K562 (cell line): Measurements from ENCODE around the gene PLXDC1. TPM values are rescaled to one million over a fixed set of nuclear protein-coding genes. Genes with fewer than 3 reads are reported as not detected.

Experiments used
- ATAC-seq: fragments of 200-7000 bp; cut with Tn5 transposase; 3 replicates; pipeline ENCODE4 v1.9.1; 2020; ENCODE audit warnings: moderate library complexity
- BruUV-seq: library from RNA; stranded (reverse); fragments of 400-500 nt; replicated peaks from 2 replicates; lab custom pipeline; 2021; lab: Mats Ljungman, UMichigan
- CTCF ChIA-PET: fragments of 300-600 bp; formaldehyde crosslinking; extraction: SDS; loops from one replicate; lab custom pipeline; 2021; ENCODE audit warnings: low intra/inter-chr PET ratio; lab: Yijun Ruan, JAX
- POLR2A ChIA-PET: fragments of 300-600, 350-650 bp; sonication (Branson Sonifier 250); formaldehyde crosslinking; extraction: SDS; loops from one replicate; lab custom pipeline; 2021; ENCODE audit warnings: antibody characterized with exemption, inconsistent platforms; lab: Yijun Ruan, JAX
- DNase-seq, 4 experiments: peaks; one replicate each; pipeline versions ENCODE4 v3.0.0 to v3.0.0-alpha.2; 2011 to 2018; ENCODE audit warnings: low spot score in 3 of 4, mixed read lengths in 3 of 4; ENCODE audit errors: extremely low read depth in 1 of 4
- FAIRE-seq: peaks from 2 replicates; lab custom pipeline; 2011; peaks lifted over from hg19 to GRCh38; lab: Jason Lieb, UNC
- H2AFZ ChIP-seq: 2 replicates; pipeline ENCODE4 v1.6.0; 2011; ENCODE audit warnings: low read depth, low read length, control low read depth, inconsistent platforms
- H3K27ac ChIP-seq: fragments of 200-600 bp; 3 replicates; pipeline ENCODE4 v1.8.0; 2011; ENCODE audit warnings: low read depth, mild to moderate bottlenecking, control low read depth, inconsistent platforms, low read length, moderate library complexity, mixed read lengths; ENCODE audit errors: extremely low read depth
- H3K27me3 ChIP-seq, 2 experiments: fragments of 300-600 bp in 1 of 2; 2 replicates in 1 of 2; 3 replicates in 1 of 2; pipeline versions ENCODE4 v1.6.0 to v1.8.0; 2011; ENCODE audit warnings: inconsistent platforms in 2 of 2, low read length in 2 of 2, mild to moderate bottlenecking in 1 of 2, mixed read lengths in 1 of 2, moderate library complexity in 1 of 2; ENCODE audit not compliant: control insufficient read depth in 2 of 2, insufficient read depth in 2 of 2
- H3K36me3 ChIP-seq: fragments of 300-600 bp; 3 replicates; pipeline ENCODE4 v1.8.0; 2011; ENCODE audit warnings: mild to moderate bottlenecking, low read length, inconsistent platforms; ENCODE audit not compliant: control insufficient read depth, insufficient read depth
- H3K4me1 ChIP-seq, 2 experiments: fragments of 200-600 bp in 1 of 2; replicated peaks in 1 of 2; 2 replicates in 1 of 2; 3 replicates in 1 of 2; pipeline versions ENCODE4 v1.5.1 to v1.8.0; 2011; ENCODE audit warnings: inconsistent platforms in 2 of 2, low read length in 2 of 2, mild to moderate bottlenecking in 1 of 2, mixed read lengths in 1 of 2, moderate library complexity in 1 of 2; ENCODE audit not compliant: control insufficient read depth in 2 of 2, insufficient read depth in 2 of 2
- H3K4me2 ChIP-seq: 2 replicates; pipeline ENCODE4 v1.6.1; 2011; ENCODE audit warnings: low read length, control low read depth, inconsistent platforms, mixed read lengths; ENCODE audit not compliant: insufficient read depth
- H3K4me3 ChIP-seq: fragments of 200-600 bp; sonication (generic), shearing (Covaris generic); 2 replicates; pipeline ENCODE4 v1.5.1; 2016; ENCODE audit warnings: control low read depth, inconsistent platforms
- H3K79me2 ChIP-seq: fragments of 200-600 bp; 3 replicates; pipeline ENCODE4 v1.8.0; 2011; ENCODE audit warnings: low read length, inconsistent platforms; ENCODE audit not compliant: control insufficient read depth, insufficient read depth
- H3K9ac ChIP-seq, 2 experiments: 2 replicates each; pipeline versions ENCODE4 v1.6.0 to v1.6.1; 2011; ENCODE audit warnings: low read depth in 2 of 2, low read length in 2 of 2, control low read depth in 1 of 2, inconsistent platforms in 1 of 2, mild to moderate bottlenecking in 1 of 2, mixed read lengths in 1 of 2; ENCODE audit not compliant: insufficient read depth in 1 of 2
- H3K9me1 ChIP-seq: one replicate; pipeline ENCODE4 v1.6.0; 2011; ENCODE audit warnings: inconsistent platforms, mild to moderate bottlenecking, low read length, moderate library complexity; ENCODE audit not compliant: control insufficient read depth, insufficient read depth
- H3K9me3 ChIP-seq: replicated peaks from 2 replicates; pipeline ENCODE4 v1.5.1; 2011; ENCODE audit warnings: low read depth, low read length, inconsistent platforms; ENCODE audit not compliant: control insufficient read depth, insufficient read depth
- H4K20me1 ChIP-seq: replicated peaks from 2 replicates; pipeline ENCODE4 v1.6.1; 2011; ENCODE audit warnings: low read length, inconsistent platforms, mixed read lengths; ENCODE audit not compliant: control insufficient read depth, insufficient read depth
- ARID3B ChIP-seq: fragments of 250-450 bp; sonication (Bioruptor Pico); IDR thresholded peaks from 2 replicates; pipeline ENCODE4 v1.4.0; 2020; ENCODE audit warnings: borderline replicate concordance
- CHCHD3 ChIP-seq: fragments of 250-450 bp; sonication (Bioruptor Pico); IDR thresholded peaks from 2 replicates; pipeline ENCODE4 v2.1.2; 2022; ENCODE audit warnings: mild to moderate bottlenecking
- CTCF ChIP-seq, 3 experiments: IDR thresholded peaks in 2 of 3; conservative IDR thresholded peaks in 1 of 3; 2 replicates each; pipeline ENCODE4 v1.5.1; 2011 to 2012; ENCODE audit warnings: low read length in 3 of 3, mild to moderate bottlenecking in 3 of 3, control low read depth in 2 of 3, improper control_type of control experiment in 1 of 3, inconsistent platforms in 1 of 3, low read depth in 1 of 3, mixed read lengths in 1 of 3, moderate library complexity in 1 of 3; ENCODE audit not compliant: insufficient read depth in 2 of 3
- HBP1 ChIP-seq: fragments of 450-650 bp; formaldehyde crosslinking; IDR thresholded peaks from 2 replicates; pipeline ENCODE4 v1.4.0; 2022; ENCODE audit warnings: missing genetic modification characterization
- IRF1 ChIP-seq: sonication (generic); formaldehyde crosslinking; IDR thresholded peaks from 2 replicates; pipeline ENCODE4 v1.8.0; 2022; ENCODE audit warnings: missing genetic modification reagents, mild to moderate bottlenecking, borderline replicate concordance
- JUND ChIP-seq, 2 experiments: IDR thresholded peaks; 2 replicates in 1 of 2; 3 replicates in 1 of 2; pipeline ENCODE4 v1.6.1; 2011; ENCODE audit warnings: borderline replicate concordance in 2 of 2, low read depth in 2 of 2, low read length in 2 of 2, improper control_type of control experiment in 1 of 2, missing biosample characterization in 1 of 2, missing genetic modification characterization in 1 of 2, missing genetic modification reagents in 1 of 2
- NCOR1 ChIP-seq: fragments of 450-650 bp; IDR thresholded peaks from 2 replicates; pipeline ENCODE4 v1.6.1; 2016; ENCODE audit warnings: mild to moderate bottlenecking, moderate library complexity
- NFYB ChIP-seq: IDR thresholded peaks from 2 replicates; pipeline ENCODE4 v1.6.1; 2011; ENCODE audit warnings: mild to moderate bottlenecking, moderate library complexity; ENCODE audit not compliant: insufficient read length; ENCODE audit errors: extremely low read depth
- PML ChIP-seq: IDR thresholded peaks from 2 replicates; pipeline ENCODE4 v1.6.1; 2012; ENCODE audit warnings: low read length, inconsistent platforms
- POLR2H ChIP-seq: IDR thresholded peaks from 2 replicates; pipeline ENCODE4 v1.6.1; 2016; ENCODE audit warnings: missing genetic modification characterization, low read depth, mild to moderate bottlenecking, control low read depth, missing compliant biosample characterization, moderate library complexity
- RBM34 ChIP-seq: fragments of 200-400 bp; formaldehyde crosslinking; IDR thresholded peaks from 2 replicates; pipeline ENCODE4 v1.6.1; 2018; ENCODE audit warnings: low read length, borderline replicate concordance; ENCODE audit not compliant: insufficient read depth
- RHOXF2B ChIP-seq: fragments of 250-450 bp; sonication (Bioruptor Pico); conservative IDR thresholded peaks from 2 replicates; pipeline ENCODE4 v1.5.1; 2021
- SIX5 ChIP-seq, 2 experiments: IDR thresholded peaks; 2 replicates each; pipeline ENCODE4 v1.6.1; 2011; ENCODE audit warnings: low read length in 2 of 2, borderline replicate concordance in 1 of 2, low read depth in 1 of 2, mild to moderate bottlenecking in 1 of 2, moderate library complexity in 1 of 2; ENCODE audit not compliant: insufficient read depth in 1 of 2
- SP1 ChIP-seq: sonication (generic); formaldehyde crosslinking; IDR thresholded peaks from 2 replicates; pipeline ENCODE4 v1.8.1; 2022; ENCODE audit warnings: mild to moderate bottlenecking, missing genetic modification reagents
- THAP7 ChIP-seq: fragments of 250-450 bp; sonication (Bioruptor Pico); IDR thresholded peaks from 2 replicates; pipeline ENCODE4 v1.5.0; 2021
- ZBTB17 ChIP-seq: fragments of 450-650 bp; formaldehyde crosslinking; IDR thresholded peaks from 2 replicates; pipeline ENCODE4 v1.4.0; 2020; ENCODE audit warnings: mild to moderate bottlenecking
- WGBS: fragments of 100-300 bp; shearing (Covaris generic); methylation state at CpG from one replicate; pipeline ENCODE4 v1.1.6; 2016; ENCODE audit warnings: low coverage, mixed read lengths; ENCODE audit not compliant: insufficient coverage; ENCODE audit errors: missing lambda C conversion rate; 5-methylcytosine and 5-hydroxymethylcytosine counted together
- in situ Hi-C: fragments of 300-500 bp; cut with MboI; formaldehyde crosslinking; loops from 4 replicates; pipeline ENCODE4 v1.15.0; 2018; ENCODE audit warnings: inconsistent platforms, mixed read lengths
- intact Hi-C: fragments of 100-400 bp; cut with micrococcal nuclease; formaldehyde crosslinking; loops from 2 replicates; pipeline ENCODE4 v1.14.2; 2022
- polyA plus RNA-seq, 8 experiments: library from polyadenylated mRNA; depleted of rRNA in 4 of 8; stranded (reverse) in 5 of 8; unstranded in 3 of 8; fragments of >200 nt; fragmentation: Nextera tagmentation in 2 of 8; fragmentation: Illumina TruSeq in 1 of 8; extraction: Ambion mirVana in 2 of 8; extraction: Trizol in 1 of 8; gene quantifications; 2 replicates each; pipeline versions ENCODE4 v1.2.1 to v1.2.3, GENCODE V29; 2011 to 2014; ENCODE audit warnings: inconsistent platforms in 1 of 8, missing spikeins in 1 of 8
- total RNA-seq, 7 experiments: library from RNA; depleted of rRNA in 6 of 7; stranded (reverse); fragments of >200 nt in 6 of 7; fragmentation: Illumina TruSeq in 2 of 7; extraction: Trizol in 2 of 7; gene quantifications; 2 replicates each; pipeline versions ENCODE4 v1.2.1 to v1.2.3, GENCODE V29; 2011 to 2021; ENCODE audit warnings: low replicate concordance in 1 of 7

PLXDC1 gene
- total and polyA plus RNA-seq, 9 of the 15 experiments (the other 6 are each of a cell fraction or from before 2014, with no cell fraction given), result not detected

GRCh38 chr17:39107155-39107554 is 44.3 kb downstream of the PLXDC1 start:
- ChIA-PET CTCF (no interaction called here), POLR2A (interaction anchor here (0.7 to 1.0 kb wide), 2 partner anchors 13 to 907 kb away, joined by 3 to 5 read pairs; no protein-coding TSS in a partner anchor)
- DNase-seq (no peak), ATAC-seq (no peak), FAIRE-seq (no peak)
- H3K27ac ChIP-seq, result no peak overlapping the region
- H3K4me2 ChIP-seq, result no peak overlapping the region
- H3K79me2 ChIP-seq, result no peaks in the 10 kb centered on the region
- no peaks in the 10 kb centered on the region for H3K9me3 ChIP-seq
- peaks cover 4 to 9% of the 10 kb centered on the region in 2 experiments; a peak in 2 of 5 replicates for H3K4me1 ChIP-seq
- no TSS peak for BruUV-seq
- intact Hi-C loops, result no loop called here
- WGBS, result 13% methylated on average over 7 of the region's 7 CpGs
- H3K9me1 ChIP-seq, result peaks cover 6% of the 10 kb centered on the region
- H2AFZ ChIP-seq, result no peak overlapping the region
- H3K36me3 ChIP-seq, result no peaks in the 10 kb centered on the region
- in situ Hi-C loops, result no loop called here
- H3K27me3 ChIP-seq, result peaks cover 61 to 71% of the 10 kb centered on the region in 2 experiments
- 0 out of 2 replicates have a peak, but pooled peaks cover 8% of the 10 kb centered on the region for H4K20me1 ChIP-seq
- no peak overlapping the region for H3K4me3 ChIP-seq
- H3K9ac ChIP-seq, result no peak overlapping the region
- TF ChIP-seq SIX5 (IDR thresholded peaks at IDR 0.05; ENCODE audit: borderline replicate concordance in 1 of 2, insufficient read depth in 1 of 2, low read depth in 1 of 2, low read length in 2 of 2), result no peak
- no peak for TF ChIP-seq ZBTB17 (CRISPR knock-in tag)
- no peak for TF ChIP-seq NFYB
- no peak for TF ChIP-seq JUND (IDR thresholded peaks at IDR 0.05; ENCODE audit: borderline replicate concordance, low read depth, low read length)
- no peak for TF ChIP-seq JUND (tag; IDR thresholded peaks at IDR 0.05; ENCODE audit: borderline replicate concordance, low read depth, low read length)
- no peak for TF ChIP-seq CHCHD3 (CRISPR knock-in tag)
- TF ChIP-seq NCOR1, result no peak
- no peak for TF ChIP-seq IRF1 (CRISPR knock-in tag)
- TF ChIP-seq RBM34, result no peak
- no peak for TF ChIP-seq HBP1 (CRISPR knock-in tag)
- no peak for TF ChIP-seq RHOXF2B
- TF ChIP-seq PML, result no peak
- TF ChIP-seq CTCF (IDR thresholded peaks at IDR 0.05 in 2 of 3, conservative IDR thresholded peaks at IDR 0.05 in 1 of 3; ENCODE audit: insufficient read depth in 2 of 3, low read depth in 1 of 3, low read length in 3 of 3), result no peak
- no peak for TF ChIP-seq THAP7 (CRISPR knock-in tag)
- TF ChIP-seq POLR2H (tag), result no peak
- no peak for TF ChIP-seq ARID3B (CRISPR knock-in tag)
- TF ChIP-seq SP1 (CRISPR knock-in tag), result no peak
